OCI-LY3 (cell line): ENCODE results near the gene TNC.

Experiments used
- H2AFZ ChIP-seq: fragments of 200-600, 300-600 bp; shearing (Covaris generic); 2 replicates; pipeline ENCODE4 v1.6.0; 2014; ENCODE audit warnings: antibody characterized with exemption, low read depth, low read length
- H3K27ac ChIP-seq: fragments of 200-600, 300-600 bp; sonication (generic); 2 replicates; pipeline ENCODE4 v1.5.1; 2014; ENCODE audit warnings: mild to moderate bottlenecking, low read length, moderate library complexity, mixed read lengths
- H3K27me3 ChIP-seq: fragments of 200-600, 300-600 bp; sonication (generic); 2 replicates; pipeline ENCODE4 v1.6.1; 2014; ENCODE audit warnings: low read depth, low read length, mixed read lengths
- H3K36me3 ChIP-seq: fragments of 200-600, 300-600 bp; sonication (generic); replicated peaks from 2 replicates; pipeline ENCODE3; 2014; ENCODE audit warnings: low read depth, low read length, mixed read lengths
- H3K4me1 ChIP-seq: fragments of 300-600, 200-600 bp; sonication (generic); 2 replicates; pipeline ENCODE4 v1.6.1; 2014; ENCODE audit warnings: low read length, mixed read lengths
- H3K4me2 ChIP-seq: fragments of 200-600, 300-600 bp; sonication (generic); 2 replicates; pipeline ENCODE4 v1.6.1; 2014; ENCODE audit warnings: low read length, mixed read lengths
- H3K4me3 ChIP-seq: fragments of 300-600, 200-600 bp; sonication (generic); 2 replicates; pipeline ENCODE4 v1.5.1; 2014; ENCODE audit warnings: antibody characterized with exemption, mild to moderate bottlenecking, low read length, moderate library complexity
- H3K79me2 ChIP-seq: fragments of 300-600, 200-600 bp; shearing (Covaris generic); 2 replicates; pipeline ENCODE4 v1.6.1; 2014; ENCODE audit warnings: mild to moderate bottlenecking, low read length, mixed read lengths
- H3K9ac ChIP-seq: fragments of 300-600, 200-600 bp; shearing (Covaris generic); 2 replicates; pipeline ENCODE4 v1.6.0; 2014; ENCODE audit warnings: mild to moderate bottlenecking, low read length, moderate library complexity
- H3K9me3 ChIP-seq: fragments of 200-600, 300-600 bp; shearing (Covaris generic); 2 replicates; pipeline ENCODE4 v1.6.1; 2014; ENCODE audit warnings: low read length, mixed read lengths; ENCODE audit not compliant: insufficient read depth
- H4K20me1 ChIP-seq: fragments of 200-600, 300-600 bp; sonication (generic); 2 replicates; pipeline ENCODE4 v1.6.1; 2016; ENCODE audit warnings: low read length, mixed read lengths; ENCODE audit not compliant: insufficient read depth
- CTCF ChIP-seq: fragments of 200-600, 300-600 bp; sonication (generic); IDR thresholded peaks from 2 replicates; pipeline ENCODE4 v1.5.1; 2014; ENCODE audit warnings: antibody characterized with exemption, low read length, low read depth
- EZH2phosphoT487 ChIP-seq: fragments of 200-600 bp; shearing (Covaris generic); IDR thresholded peaks from 2 replicates; pipeline ENCODE4 v1.6.1; 2018; ENCODE audit warnings: antibody characterized with exemption, mixed run types, low read depth

The TNC gene

GRCh38 chr9:115155037-115155436 lies 37.1 kb upstream of the TNC start:
- no peak overlapping the region for H3K27ac ChIP-seq
- no peak overlapping the region for H2AFZ ChIP-seq
- H3K27me3 ChIP-seq, result no peaks in the 10 kb centered on the region
- peaks cover 10% of the 10 kb centered on the region for H3K4me1 ChIP-seq
- H3K36me3 ChIP-seq, result no peaks in the 10 kb centered on the region
- H4K20me1 ChIP-seq, result no peaks in the 10 kb centered on the region
- no peak overlapping the region for H3K4me2 ChIP-seq
- no peaks in the 10 kb centered on the region for H3K79me2 ChIP-seq
- H3K4me3 ChIP-seq, result no peak overlapping the region
- TF ChIP-seq CTCF (no peak), EZH2phosphoT487 (no peak)
- no peaks in the 10 kb centered on the region for H3K9me3 ChIP-seq
- H3K9ac ChIP-seq, result no peak overlapping the region

GRCh38 chr9:115154617-115155016 lies 36.7 kb upstream of the TNC start:
- Histone ChIP-seq H4K20me1 (no peaks in the 10 kb centered on the region), H3K27ac (no peak overlapping the region), H2AFZ (no peak overlapping the region), H3K79me2 (no peaks in the 10 kb centered on the region), H3K9ac (no peak overlapping the region), H3K4me1 (peaks cover 12% of the 10 kb centered on the region), H3K4me2 (no peak overlapping the region), H3K36me3 (no peaks in the 10 kb centered on the region), H3K27me3 (no peaks in the 10 kb centered on the region), H3K4me3 (no peak overlapping the region), H3K9me3 (no peaks in the 10 kb centered on the region)
- TF ChIP-seq CTCF (no peak), EZH2phosphoT487 (no peak)

GRCh38 chr9:115152281-115152820 lies 34.4 kb upstream of the TNC start:
- no peak overlapping the region for H3K9ac ChIP-seq
- TF ChIP-seq EZH2phosphoT487, result no peak
- no peak for TF ChIP-seq CTCF
- no peaks in the 10 kb centered on the region for H3K36me3 ChIP-seq
- H3K4me1 ChIP-seq, result peaks cover 11% of the 10 kb centered on the region
- no peak overlapping the region for H3K4me2 ChIP-seq
- H2AFZ ChIP-seq, result no peak overlapping the region
- no peak overlapping the region for H3K4me3 ChIP-seq
- H4K20me1 ChIP-seq, result no peaks in the 10 kb centered on the region
- H3K27ac ChIP-seq, result no peak overlapping the region
- no peaks in the 10 kb centered on the region for H3K79me2 ChIP-seq
- no peaks in the 10 kb centered on the region for H3K27me3 ChIP-seq
- no peaks in the 10 kb centered on the region for H3K9me3 ChIP-seq

- Histone ChIP-seq H3K9me3 (no peaks in the 10 kb centered on the region), H3K4me1 (peaks cover 6% of the 10 kb centered on the region; the same call in 1 of the 2 replicates), H3K36me3 (no peaks in the 10 kb centered on the region), H3K27ac (no peak overlapping the region), H3K27me3 (peaks cover 6% of the 10 kb centered on the region; the same call in 1 of the 2 replicates), H3K4me2 (no peak overlapping the region), H2AFZ (no peak overlapping the region), H3K9ac (no peak overlapping the region), H4K20me1 (no peaks in the 10 kb centered on the region), H3K79me2 (no peaks in the 10 kb centered on the region), H3K4me3 (no peak overlapping the region)
- no peak for TF ChIP-seq CTCF
- TF ChIP-seq EZH2phosphoT487, result no peak
These were observed 30.8 kb upstream of the TNC start for GRCh38 chr9:115148721-115149120.
